Endothelial cell (in vitro differentiated cells): Measurements from ENCODE around the gene ANKRD13D. TPM values are rescaled to one million over a fixed set of nuclear protein-coding genes. Genes with fewer than 3 reads are reported as not detected.

Experiments used
- DNase-seq: peaks from one replicate; pipeline ENCODE4 v3.0.0; 2021; ENCODE audit warnings: low spot score
- H3K27ac Mint-ChIP-seq: one replicate; pipeline ENCODE4 v1.8.0; 2021; ENCODE audit warnings: mixed read lengths, inconsistent platforms; ENCODE audit not compliant: unreplicated experiment
- H3K27me3 Mint-ChIP-seq: one replicate; pipeline ENCODE4 v1.8.0; 2021; ENCODE audit warnings: mild to moderate bottlenecking, moderate library complexity, mixed read lengths, inconsistent platforms; ENCODE audit not compliant: unreplicated experiment
- H3K36me3 Mint-ChIP-seq: one replicate; pipeline ENCODE4 v1.8.0; 2021; ENCODE audit warnings: mild to moderate bottlenecking, low read depth, mixed read lengths, inconsistent platforms; ENCODE audit not compliant: unreplicated experiment
- H3K4me1 Mint-ChIP-seq: one replicate; pipeline ENCODE4 v1.8.0; 2021; ENCODE audit warnings: mild to moderate bottlenecking, mixed read lengths, inconsistent platforms; ENCODE audit not compliant: unreplicated experiment
- H3K4me3 Mint-ChIP-seq: one replicate; pipeline ENCODE4 v1.8.0; 2021; ENCODE audit warnings: mild to moderate bottlenecking, mixed read lengths, inconsistent platforms; ENCODE audit not compliant: unreplicated experiment
- H3K9me3 Mint-ChIP-seq: one replicate; pipeline ENCODE4 v1.8.0; 2021; ENCODE audit warnings: mixed read lengths, inconsistent platforms; ENCODE audit not compliant: unreplicated experiment
- total RNA-seq: library from RNA; stranded (reverse); fragmentation: NEBNext Ultra II Directional; extraction: Animal tissue kit (Norgen Biotek cat#: 25700); gene quantifications from one replicate; pipeline ENCODE4 v1.2.1, GENCODE V29; 2021; ENCODE audit not compliant: unreplicated experiment
- TF ChIP-seq, protein P1 (sequence below): fragments of 200-600 bp; sonication (generic); IDR thresholded peaks from one replicate; pipeline ENCODE4 v1.5.0; 2021; ENCODE audit warnings: antibody characterized with exemption; ENCODE audit not compliant: unreplicated experiment

Gene ANKRD13D
- total RNA-seq, 1 donor from 2014 or later, result 65.1 TPM

DNA sequence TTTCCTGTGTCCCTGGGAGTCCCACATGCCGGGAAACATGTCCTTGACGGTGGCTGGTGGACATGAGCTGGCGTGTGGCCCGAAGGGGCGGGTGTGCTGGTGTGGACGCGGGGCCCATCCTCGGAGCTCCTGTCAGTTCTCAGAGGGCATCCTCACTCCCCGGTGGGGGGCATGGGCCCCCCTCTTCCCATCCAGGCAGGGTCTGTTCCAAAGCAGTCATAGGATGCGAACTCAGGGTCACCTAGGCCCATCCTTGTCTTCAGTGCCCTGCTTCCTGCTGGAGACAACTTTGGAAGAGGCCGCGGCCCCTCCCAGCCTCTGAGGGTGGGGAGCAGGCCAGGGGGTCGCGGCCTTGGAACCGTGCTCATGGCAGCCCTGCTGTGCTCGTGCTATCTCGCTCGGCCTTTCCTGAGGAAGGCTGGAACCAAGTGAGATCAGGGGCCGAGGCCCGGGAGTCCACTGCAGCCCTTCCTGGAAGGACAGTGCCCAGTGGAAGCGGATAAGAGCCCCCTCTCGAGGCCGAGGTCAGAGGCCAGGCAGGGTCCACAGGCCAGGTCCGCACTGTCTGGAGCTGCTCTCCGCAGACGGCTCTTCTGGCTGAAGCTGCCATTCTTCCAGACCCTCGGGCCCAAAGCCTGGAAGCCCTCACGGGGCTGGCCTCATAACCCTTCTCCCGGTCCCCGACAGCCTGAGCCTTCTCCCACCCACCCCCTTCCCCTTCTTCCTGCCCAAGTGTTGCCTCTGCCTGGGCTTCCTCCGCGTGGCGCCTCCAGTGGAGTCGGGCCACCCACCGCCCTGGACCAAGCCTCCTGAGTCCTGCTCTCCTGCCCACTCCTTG is 14.1 kb upstream of the ANKRD13D start:
- Mint-ChIP-seq H3K4me3 (no peak overlapping the region), H3K36me3 (peaks cover 7% of the 10 kb centered on the region), H3K27me3 (peaks cover 12% of the 10 kb centered on the region), H3K27ac (peak overlapping the region; percentile 67), H3K4me1 (peaks cover 54% of the 10 kb centered on the region), H3K9me3 (no peaks in the 10 kb centered on the region)
- TF ChIP-seq, protein P1, sequence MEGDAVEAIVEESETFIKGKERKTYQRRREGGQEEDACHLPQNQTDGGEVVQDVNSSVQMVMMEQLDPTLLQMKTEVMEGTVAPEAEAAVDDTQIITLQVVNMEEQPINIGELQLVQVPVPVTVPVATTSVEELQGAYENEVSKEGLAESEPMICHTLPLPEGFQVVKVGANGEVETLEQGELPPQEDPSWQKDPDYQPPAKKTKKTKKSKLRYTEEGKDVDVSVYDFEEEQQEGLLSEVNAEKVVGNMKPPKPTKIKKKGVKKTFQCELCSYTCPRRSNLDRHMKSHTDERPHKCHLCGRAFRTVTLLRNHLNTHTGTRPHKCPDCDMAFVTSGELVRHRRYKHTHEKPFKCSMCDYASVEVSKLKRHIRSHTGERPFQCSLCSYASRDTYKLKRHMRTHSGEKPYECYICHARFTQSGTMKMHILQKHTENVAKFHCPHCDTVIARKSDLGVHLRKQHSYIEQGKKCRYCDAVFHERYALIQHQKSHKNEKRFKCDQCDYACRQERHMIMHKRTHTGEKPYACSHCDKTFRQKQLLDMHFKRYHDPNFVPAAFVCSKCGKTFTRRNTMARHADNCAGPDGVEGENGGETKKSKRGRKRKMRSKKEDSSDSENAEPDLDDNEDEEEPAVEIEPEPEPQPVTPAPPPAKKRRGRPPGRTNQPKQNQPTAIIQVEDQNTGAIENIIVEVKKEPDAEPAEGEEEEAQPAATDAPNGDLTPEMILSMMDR, result no peak
- DNase-seq, result no peak

DNA sequence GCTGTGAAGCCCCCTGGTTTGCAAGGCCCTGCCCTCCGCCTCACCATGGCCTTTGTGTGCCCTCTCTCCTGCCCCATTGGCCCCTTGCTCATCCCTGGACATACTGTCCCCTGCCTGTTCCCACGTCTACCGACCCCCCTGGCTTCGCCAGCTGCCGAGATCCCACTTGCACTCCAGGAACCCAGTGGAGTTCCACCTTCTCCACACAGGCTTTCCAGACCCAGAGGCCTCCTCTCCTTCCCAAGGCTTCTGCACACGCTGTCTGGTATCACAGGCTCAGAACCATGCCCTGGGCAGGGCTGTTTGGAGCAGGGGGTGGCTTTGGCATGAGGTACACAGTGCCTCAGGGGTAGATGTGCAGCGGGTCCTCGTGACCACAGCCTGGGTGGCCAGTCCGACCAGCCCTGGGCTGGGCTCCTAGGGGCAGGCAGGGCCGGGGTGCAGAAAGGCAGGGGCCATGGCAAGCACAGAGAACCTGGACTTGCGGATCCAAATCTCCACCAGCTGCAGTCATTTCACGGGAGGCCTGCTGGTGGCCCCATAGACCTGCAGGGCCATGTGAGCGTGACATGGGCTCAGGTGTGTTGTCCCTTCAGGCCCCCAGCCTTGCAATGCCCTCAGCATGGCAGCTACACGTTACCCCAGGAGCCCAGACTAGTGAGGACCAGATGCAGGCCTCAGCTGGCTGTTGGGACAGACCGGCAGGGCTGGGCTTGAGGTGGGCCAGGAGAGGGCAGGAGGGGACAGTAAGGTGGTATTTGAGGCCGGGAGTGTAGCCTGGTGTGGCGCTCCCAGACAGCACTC is 13.3 kb upstream of the ANKRD13D start:
- H3K4me3 Mint-ChIP-seq, result peak overlapping the region; percentile 34
- peak overlapping the region; percentile 67 for H3K27ac Mint-ChIP-seq
- H3K4me1 Mint-ChIP-seq, result peaks cover 50% of the 10 kb centered on the region
- peaks cover 8% of the 10 kb centered on the region for H3K36me3 Mint-ChIP-seq
- H3K9me3 Mint-ChIP-seq, result no peaks in the 10 kb centered on the region
- peaks cover 13% of the 10 kb centered on the region for H3K27me3 Mint-ChIP-seq
- TF ChIP-seq, protein P1, result no peak
- DNase-seq, result no peak

DNA sequence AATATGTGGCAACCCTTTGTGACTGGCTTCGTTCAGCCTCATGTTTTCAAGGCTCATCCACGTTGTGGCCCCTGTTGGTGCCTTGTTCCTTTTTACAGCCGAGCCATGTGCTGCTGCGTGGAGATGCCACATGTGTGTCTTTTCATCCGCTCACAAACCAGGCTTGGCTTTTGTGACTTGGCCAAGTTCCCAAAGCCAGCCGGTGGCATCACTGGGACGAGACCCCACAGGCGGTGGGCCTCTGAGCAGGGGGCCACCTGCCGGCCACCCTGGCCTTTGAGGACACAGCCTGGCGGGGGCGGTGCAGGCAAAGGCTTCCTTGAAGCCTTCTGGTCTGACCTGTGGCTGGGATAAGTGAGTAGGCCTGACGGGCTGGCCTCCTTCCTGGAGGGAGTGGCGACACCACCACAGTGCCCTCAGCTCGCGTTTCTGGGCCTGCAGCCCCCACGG is 12.3 kb upstream of the ANKRD13D start:
- H3K27ac Mint-ChIP-seq, result peak overlapping the region; percentile 90
- no peak for DNase-seq
- TF ChIP-seq, protein P1, result no peak
- H3K36me3 Mint-ChIP-seq, result peaks cover 8% of the 10 kb centered on the region
- H3K27me3 Mint-ChIP-seq, result peaks cover 15% of the 10 kb centered on the region
- no peaks in the 10 kb centered on the region for H3K9me3 Mint-ChIP-seq
- peak overlapping the region; percentile 59 for H3K4me3 Mint-ChIP-seq
- H3K4me1 Mint-ChIP-seq, result peaks cover 40% of the 10 kb centered on the region

DNA sequence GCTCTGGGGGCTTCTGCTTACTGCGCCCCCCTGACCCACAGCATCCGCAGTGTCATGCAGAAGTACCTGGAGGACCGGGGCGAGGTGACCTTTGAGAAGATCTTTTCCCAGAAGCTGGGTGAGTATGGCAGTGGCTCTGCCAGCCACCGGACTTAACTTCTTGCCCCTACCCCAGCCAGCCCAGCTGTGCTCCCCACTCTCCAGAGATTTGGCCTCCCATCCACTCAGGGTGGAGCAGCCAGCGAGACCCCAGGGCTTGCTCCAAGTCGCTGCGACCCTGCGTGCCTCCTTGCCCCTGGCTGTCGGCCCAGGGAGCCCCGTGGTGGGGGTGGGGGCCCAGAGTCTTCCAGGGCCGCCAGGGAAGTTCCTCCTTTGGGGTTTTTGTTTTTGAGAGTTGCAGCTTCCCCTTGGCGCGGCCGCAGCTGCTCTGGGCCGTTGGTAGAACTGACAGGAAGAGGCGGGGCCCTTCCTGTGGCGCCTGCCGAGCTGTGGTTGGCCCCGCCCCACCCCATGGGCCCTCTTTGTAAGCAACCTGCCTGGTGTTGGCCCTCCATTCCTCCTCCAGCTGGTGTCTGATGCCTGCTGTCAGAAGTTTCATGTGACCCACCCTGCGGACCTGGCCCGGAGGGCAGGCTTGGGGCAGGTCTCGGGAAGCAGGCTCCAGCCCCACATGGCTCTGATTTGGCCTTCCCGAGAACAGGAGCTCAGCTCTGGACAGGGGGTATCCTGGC is 11.7 kb upstream of the ANKRD13D start:
- TF ChIP-seq, protein P1, result no peak

More for the DNA sequence above, 11.7 kb upstream of the ANKRD13D start:
- DNase-seq, result peak; percentile 65
- Mint-ChIP-seq H3K27me3 (peaks cover 15% of the 10 kb centered on the region), H3K36me3 (peaks cover 13% of the 10 kb centered on the region), H3K4me1 (peaks cover 35% of the 10 kb centered on the region), H3K27ac (peak overlapping the region; percentile 75), H3K9me3 (no peaks in the 10 kb centered on the region), H3K4me3 (no peak overlapping the region)
